Adrenal gland (tissue), 5 donors: ENCODE measurements around the gene NOL6.

Experiments
- POLR2A ChIP-seq, 2 donors: fragments of 450-650 bp; IDR thresholded peaks; one replicate each; pipeline ENCODE4 v1.6.1; 2017; ENCODE audit warnings: antibody characterized with exemption in 2 of 2, mild to moderate bottlenecking in 2 of 2, moderate library complexity in 1 of 2
- TF ChIP-seq, protein P1 (sequence below), 6 experiments: fragments of 450-650 bp in 4 of 6; fragments of 200-600 bp in 2 of 6; sonication (generic) in 1 of 6; IDR thresholded peaks; 1 replicate in 5 of 6; 2 replicates in 1 of 6; pipeline versions ENCODE4 v1.5.1 to v1.8.0; 2016 to 2021; ENCODE audit warnings: antibody characterized with exemption in 6 of 6, mild to moderate bottlenecking in 2 of 6, moderate library complexity in 1 of 6
- donor health status: DM: no; HTN: no; CAD: no.

DNA sequence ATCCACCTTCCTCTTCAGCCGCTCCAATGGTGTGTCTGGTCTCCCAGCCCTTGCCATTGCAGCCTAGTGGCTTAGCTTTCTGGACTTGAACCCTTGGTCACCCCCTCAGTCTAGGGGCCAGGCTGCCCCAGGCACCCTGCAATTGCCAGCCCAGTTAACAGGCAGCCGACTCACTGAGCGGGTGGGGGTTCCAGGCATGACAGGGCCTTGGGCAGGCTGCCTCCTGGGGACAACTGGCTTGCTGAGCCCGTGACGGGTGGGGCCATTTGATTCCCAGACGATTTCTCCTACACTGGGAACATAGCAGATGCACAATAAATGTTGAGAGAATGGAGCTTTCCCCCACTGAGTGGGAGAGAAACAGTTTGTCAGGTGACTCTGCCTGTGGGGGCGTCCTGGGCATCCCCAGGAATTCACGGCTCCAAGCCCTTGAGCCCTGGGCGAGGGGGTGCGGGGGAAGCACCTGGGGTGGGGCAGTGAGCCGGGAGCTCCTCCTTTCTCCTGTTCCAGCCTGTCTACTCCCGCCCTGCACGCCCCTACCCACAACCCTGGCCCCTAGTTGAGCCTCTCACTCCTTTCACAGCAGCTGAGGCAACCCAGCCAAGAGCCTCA is 58.7 kb downstream of the NOL6 start:
- TF ChIP-seq, protein P1, sequence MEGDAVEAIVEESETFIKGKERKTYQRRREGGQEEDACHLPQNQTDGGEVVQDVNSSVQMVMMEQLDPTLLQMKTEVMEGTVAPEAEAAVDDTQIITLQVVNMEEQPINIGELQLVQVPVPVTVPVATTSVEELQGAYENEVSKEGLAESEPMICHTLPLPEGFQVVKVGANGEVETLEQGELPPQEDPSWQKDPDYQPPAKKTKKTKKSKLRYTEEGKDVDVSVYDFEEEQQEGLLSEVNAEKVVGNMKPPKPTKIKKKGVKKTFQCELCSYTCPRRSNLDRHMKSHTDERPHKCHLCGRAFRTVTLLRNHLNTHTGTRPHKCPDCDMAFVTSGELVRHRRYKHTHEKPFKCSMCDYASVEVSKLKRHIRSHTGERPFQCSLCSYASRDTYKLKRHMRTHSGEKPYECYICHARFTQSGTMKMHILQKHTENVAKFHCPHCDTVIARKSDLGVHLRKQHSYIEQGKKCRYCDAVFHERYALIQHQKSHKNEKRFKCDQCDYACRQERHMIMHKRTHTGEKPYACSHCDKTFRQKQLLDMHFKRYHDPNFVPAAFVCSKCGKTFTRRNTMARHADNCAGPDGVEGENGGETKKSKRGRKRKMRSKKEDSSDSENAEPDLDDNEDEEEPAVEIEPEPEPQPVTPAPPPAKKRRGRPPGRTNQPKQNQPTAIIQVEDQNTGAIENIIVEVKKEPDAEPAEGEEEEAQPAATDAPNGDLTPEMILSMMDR (IDR thresholded peaks at IDR 0.05): no peak
- no peak for TF ChIP-seq POLR2A (IDR thresholded peaks at IDR 0.05)
